ENCODE results near the gene OR2H1.
"Not testable (repeated sequence)": the region's sequence is repeated elsewhere in the genome, so short reads cannot be mapped to it uniquely, and the experiment has no call there.

- not testable (repeated sequence) for TF ChIP-seq CTCF (IDR thresholded peaks at IDR 0.05; ENCODE audit: low read length); EZH2 (IDR thresholded peaks at IDR 0.05; ENCODE audit: borderline replicate concordance, low read length)
Measured at GRCh38 chr6:29436730-29437129, 20.2 kb upstream of the OR2H1 start.
